ENCODE measurements around the gene RPTOR.

DNA sequence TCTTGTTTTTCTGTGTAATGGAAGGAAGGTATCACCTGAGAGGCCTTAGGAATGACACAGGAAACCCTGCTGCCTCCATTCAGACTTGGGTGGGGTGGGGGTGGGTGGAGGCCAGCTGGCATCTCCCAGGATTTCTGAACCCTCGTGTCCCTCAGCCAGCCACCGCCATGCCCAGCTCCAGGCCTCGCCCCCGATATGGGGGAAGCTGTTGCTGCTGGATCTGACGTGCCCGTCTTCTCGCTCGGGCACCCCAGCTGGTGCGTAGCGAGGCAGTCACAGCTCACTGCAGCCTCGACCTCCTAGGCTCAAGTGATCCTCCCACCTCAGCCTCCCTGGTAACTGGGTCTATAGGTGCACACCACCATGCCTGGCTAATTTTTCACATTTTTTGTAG, 227.0 kb downstream of the RPTOR start:
- TF ChIP-seq, protein P1, sequence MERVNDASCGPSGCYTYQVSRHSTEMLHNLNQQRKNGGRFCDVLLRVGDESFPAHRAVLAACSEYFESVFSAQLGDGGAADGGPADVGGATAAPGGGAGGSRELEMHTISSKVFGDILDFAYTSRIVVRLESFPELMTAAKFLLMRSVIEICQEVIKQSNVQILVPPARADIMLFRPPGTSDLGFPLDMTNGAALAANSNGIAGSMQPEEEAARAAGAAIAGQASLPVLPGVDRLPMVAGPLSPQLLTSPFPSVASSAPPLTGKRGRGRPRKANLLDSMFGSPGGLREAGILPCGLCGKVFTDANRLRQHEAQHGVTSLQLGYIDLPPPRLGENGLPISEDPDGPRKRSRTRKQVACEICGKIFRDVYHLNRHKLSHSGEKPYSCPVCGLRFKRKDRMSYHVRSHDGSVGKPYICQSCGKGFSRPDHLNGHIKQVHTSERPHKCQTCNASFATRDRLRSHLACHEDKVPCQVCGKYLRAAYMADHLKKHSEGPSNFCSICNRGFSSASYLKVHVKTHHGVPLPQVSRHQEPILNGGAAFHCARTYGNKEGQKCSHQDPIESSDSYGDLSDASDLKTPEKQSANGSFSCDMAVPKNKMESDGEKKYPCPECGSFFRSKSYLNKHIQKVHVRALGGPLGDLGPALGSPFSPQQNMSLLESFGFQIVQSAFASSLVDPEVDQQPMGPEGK (CRISPR knock-in tag; IDR thresholded peaks at IDR 0.05; ENCODE audit: borderline replicate concordance), result no peak
- TF ChIP-seq, protein P2, sequence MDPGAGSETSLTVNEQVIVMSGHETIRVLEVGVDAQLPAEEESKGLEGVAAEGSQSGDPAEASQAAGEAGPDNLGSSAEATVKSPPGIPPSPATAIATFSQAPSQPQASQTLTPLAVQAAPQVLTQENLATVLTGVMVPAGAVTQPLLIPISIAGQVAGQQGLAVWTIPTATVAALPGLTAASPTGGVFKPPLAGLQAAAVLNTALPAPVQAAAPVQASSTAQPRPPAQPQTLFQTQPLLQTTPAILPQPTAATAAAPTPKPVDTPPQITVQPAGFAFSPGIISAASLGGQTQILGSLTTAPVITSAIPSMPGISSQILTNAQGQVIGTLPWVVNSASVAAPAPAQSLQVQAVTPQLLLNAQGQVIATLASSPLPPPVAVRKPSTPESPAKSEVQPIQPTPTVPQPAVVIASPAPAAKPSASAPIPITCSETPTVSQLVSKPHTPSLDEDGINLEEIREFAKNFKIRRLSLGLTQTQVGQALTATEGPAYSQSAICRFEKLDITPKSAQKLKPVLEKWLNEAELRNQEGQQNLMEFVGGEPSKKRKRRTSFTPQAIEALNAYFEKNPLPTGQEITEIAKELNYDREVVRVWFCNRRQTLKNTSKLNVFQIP (CRISPR knock-in tag; IDR thresholded peaks at IDR 0.05; ENCODE audit: borderline replicate concordance, low read depth), result no peak
- no peak for TF ChIP-seq OSR1 (CRISPR knock-in tag; IDR thresholded peaks at IDR 0.05)
- no peak for TF ChIP-seq TCF4 (CRISPR knock-in tag; IDR thresholded peaks at IDR 0.05; ENCODE audit: borderline replicate concordance)
- TF ChIP-seq RARB (CRISPR knock-in tag; IDR thresholded peaks at IDR 0.05), result no peak

All from SK-N-SH treated with all-trans-retinoic acid at 6 μM for 48 hours (cell line).